Stimulated activated CD4-positive, alpha-beta T cell treated with anti-CD3 and anti-CD28 coated beads, Interleukin-4, amount 100 ng/mL, for 1 hour (primary cell): ENCODE data around the gene GLYATL1B.
"Not testable (repeated sequence)": the region's sequence is repeated elsewhere in the genome, so short reads cannot be mapped to it uniquely, and the experiment has no call there.

ENCODE experiments used
- DNase-seq: peaks from one replicate; pipeline ENCODE4 v3.0.0-alpha.2; 2020

Gene GLYATL1B, protein sequence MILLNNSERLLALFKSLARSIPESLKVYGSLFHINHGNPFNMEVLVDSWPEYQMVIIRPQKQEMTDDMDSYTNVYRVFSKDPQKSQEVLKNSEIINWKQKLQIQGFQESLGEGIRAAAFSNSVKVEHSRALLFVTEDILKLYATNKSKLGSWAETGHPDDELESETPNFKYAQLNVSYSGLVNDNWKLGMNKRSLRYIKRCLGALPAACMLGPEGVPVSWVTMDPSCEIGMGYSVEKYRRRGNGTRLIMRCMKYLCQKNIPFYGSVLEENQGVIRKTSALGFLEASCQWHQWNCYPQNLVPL

DNA sequence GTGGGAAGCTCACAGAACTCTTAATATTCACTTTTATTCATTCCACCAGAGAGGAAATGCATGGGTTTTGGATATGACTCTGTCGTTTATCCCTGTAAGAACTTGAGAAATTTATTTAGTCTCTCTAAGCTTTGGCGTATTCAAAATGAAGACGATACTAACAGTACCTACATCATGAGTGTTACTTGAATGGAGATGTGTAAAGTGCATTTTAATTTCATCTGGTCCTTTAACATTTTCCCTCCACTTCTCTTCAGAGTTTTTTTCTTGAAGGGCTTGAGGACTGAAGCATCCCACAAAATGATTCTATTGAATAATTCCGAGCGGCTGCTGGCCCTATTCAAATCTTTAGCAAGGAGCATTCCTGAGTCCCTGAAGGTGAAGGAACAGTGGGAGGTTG, at the start of gene GLYATL1B:
TSS of gene GLYATL1B (plus strand) at position 301 of the 400 bp plus-strand sequence. CDS start at position 301, 0 bp downstream.
- not testable (repeated sequence) for DNase-seq

DNA sequence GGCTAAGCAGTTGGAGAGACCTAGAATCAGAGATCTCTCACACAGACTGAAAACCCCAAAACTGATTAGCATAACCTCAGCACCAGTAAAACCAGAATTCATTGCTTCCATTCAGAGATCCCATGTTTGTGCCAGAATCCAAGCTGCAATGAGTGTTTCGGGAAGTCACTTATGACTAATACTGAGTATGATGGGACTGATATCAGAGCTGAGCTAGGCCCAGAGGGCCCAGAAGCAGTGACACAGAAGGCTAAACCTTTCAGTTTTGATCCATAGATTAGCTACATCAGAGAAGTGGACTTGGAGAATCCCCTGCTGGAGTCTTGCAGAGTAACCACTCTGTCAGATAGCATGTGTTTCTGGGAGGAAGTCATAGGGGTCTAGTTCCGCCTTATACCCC, 49.6 kb upstream of the GLYATL1B start:
- not testable (repeated sequence) for DNase-seq

DNA sequence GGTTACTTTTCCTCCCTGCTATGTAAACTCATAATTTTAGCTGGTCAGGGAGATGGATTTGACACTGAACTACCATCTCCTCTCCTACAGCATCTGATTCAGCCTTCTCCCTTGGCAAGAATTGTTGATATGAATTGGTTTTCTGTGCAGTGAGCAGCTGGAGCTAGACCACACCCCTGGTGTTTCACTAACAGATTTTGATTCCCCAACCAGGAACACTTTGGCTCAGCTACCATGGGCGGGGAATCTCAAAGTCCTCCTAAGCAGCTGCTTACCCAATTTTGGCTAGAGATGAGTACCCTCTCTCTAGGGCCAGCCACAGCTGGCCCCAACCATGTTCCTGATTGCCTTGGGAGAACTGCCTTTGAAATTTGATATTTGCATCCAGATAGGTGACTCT, 48.7 kb upstream of the GLYATL1B start:
- DNase-seq = not testable (repeated sequence)

DNA sequence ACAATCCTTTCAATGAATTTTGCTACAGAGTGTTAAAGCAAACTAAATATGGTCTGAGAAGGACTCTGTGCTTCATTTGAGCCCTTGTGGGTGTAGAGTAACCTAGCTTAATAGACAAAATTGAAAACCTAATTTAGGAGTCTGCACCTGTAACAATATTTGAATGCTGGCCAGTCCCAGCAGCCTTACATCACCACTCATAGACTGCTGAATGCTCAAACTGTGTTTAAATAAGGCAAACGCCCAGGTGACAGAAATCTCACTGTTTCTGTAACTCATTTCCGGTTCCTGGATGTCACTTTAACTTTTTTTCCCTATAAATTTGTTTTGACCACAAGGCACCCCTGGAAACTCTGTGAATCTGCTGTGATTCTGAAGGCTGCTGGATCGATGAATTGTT, 45.5 kb upstream of the GLYATL1B start:
- DNase-seq = no peak

DNA sequence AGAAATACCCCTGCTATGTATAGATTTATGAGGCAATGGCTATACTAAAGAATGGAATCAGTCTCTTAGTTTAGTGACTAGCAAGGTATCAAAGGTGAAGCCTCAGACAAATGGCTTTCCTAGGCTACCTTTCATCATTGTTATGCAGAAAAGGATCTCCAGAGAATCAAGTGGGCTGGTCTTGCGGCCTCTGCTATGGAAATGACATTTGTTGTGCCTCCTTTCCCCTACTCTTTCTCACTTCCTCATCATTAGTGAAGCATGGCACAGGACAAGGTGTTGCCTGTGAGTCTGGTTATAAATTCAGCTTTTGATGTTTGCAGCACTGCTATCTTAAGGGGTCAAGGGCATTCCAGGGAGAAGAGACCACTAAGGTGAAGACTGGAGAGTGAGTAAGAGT, 34.7 kb upstream of the GLYATL1B start:
- not testable (repeated sequence) for DNase-seq

DNA sequence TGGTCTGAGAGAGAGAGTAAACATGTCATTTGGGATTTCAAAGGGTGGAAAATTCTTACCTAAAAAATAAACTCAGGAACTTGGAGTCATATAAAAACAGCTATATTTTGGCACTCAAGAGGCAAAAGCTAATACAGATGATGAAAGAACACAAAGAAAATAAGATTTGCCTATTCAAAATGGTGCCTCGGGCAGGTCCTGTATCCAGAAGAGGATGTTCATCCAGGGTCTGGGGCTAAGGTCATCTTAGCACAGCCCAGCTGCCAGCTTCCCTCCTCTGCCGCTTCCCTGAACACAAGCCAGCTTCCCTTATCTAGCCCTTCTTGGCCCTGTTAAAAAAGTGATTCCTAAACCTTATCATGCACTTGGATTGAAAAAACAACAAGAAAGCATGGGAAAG, 33.8 kb upstream of the GLYATL1B start:
- not testable (repeated sequence) for DNase-seq

DNA sequence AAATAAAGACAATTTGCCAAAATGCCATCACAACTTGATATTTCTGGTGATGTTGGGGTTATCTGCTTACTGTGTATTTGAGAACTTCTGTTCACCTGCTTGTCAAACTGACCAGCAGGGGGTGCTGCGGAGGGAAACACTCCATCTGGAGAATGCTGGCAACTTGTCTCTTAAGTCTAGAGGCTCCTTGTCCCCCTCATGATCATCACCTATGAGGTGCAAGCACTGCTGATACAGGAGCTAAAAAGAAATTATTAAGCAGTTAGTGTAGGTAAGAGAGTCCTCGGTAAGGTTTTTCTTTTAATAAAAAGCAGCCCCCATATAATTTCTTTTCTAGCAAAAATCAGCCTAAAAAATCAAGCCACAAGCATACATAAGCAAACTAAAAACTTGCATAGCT, 32.7 kb upstream of the GLYATL1B start:
- DNase-seq = peak; percentile 83

DNA sequence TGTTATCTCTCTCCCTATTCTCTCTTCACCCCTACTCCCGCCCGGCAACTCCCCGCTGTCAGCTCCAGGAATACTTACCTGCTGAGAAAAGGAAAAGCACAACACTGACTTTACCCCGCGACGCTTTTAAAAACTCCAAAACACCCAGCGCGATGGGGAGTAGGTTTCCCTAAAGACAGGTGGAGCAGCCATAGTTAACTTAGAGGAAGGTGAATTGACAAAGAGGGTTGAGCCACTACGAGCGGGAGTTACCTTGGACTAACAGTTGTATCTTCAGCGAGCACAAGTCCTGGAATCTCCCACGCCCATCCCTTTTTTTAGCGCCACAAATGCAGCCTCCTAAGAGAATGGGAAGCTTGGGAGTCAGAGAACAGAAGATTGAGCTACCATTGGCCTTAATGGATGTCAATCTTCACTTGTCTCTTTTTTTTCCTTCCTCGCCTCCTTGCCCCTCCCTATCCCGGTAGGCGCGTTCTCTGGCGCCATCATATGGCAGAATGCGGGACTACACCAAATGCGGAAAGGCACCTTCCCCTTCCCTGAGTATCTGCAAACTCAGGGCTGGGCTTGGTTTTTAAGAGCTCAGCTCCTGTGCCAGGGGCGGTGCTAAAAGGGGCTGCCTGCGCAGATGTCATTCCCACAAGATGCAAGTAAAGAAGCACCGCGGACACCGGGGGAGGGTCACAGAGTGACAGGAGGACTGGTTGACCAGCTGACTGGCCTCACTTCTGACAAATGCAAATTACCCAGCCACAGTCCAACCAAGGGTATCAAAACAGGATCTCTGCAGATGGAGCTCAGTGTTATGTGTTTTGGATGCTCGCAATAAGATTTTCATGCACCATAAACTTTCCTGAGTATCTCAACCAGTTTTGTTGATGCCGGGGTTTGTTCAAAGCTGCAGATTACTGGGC, 27.7 kb upstream of the GLYATL1B start:
- DNase-seq = peak; percentile 80

DNA sequence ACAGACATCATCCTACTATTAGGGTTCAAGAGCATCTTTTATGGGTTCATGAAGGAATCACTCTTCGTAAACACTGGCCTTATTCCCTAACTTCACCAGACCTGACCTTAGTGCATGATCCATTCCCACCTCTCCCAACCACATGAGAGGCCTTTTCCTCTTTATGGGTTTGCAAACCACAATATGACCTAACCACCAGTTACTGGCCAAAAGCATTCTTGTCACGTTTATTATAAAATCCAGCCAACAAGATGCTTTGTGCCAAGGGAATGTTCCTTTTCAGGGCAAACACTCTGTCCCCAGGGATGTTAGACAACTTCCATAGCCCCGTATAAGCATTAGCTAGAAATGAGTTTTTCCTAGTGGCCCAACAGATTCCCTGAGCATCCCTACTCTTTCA, 26.0 kb upstream of the GLYATL1B start:
- not testable (repeated sequence) for DNase-seq

DNA sequence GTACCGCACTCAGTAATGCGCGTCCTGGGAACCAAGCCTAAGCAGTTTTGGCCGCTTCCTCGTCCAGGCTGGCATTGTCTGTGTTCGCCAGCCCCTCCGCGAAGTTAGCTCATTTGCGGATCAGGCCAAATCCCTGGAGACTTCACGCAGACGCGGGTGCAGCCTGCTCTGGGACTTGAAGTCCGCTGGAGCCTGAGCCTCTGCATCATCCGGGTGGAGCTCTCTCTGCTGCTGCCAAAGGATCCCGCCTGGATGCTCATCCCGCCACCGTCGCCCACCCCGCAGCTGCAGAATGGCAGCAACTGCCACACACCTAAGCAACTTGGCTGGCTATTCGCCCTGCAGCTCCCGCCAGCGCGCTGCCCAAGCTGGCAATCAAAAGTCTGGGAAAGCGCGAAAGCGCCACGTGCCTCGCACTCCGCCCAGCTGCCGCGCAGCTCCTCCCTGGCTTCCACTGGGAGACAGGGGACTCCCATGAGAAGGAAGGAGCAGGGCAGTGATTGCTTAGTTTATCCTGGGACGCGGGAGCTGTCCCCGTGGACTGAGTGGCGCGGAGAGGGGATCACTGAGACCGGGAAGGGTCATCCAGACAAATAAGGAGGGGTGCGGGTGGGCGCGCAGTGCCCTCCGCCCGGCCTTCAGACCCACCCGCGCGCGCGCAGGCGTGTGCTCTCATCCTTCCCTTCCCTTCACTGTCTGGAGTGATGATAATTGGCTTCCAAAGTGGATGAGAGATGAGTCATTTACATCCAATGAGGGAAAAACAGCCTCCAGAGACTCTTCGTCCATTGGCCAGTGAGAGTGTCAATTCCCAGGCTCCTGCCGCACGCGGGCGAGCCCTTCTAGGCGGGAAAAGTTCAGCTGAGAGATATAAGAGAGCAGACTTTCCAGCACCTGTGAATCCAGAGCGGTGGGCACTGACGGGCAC, 23.2 kb upstream of the GLYATL1B start:
- no peak for DNase-seq

DNA sequence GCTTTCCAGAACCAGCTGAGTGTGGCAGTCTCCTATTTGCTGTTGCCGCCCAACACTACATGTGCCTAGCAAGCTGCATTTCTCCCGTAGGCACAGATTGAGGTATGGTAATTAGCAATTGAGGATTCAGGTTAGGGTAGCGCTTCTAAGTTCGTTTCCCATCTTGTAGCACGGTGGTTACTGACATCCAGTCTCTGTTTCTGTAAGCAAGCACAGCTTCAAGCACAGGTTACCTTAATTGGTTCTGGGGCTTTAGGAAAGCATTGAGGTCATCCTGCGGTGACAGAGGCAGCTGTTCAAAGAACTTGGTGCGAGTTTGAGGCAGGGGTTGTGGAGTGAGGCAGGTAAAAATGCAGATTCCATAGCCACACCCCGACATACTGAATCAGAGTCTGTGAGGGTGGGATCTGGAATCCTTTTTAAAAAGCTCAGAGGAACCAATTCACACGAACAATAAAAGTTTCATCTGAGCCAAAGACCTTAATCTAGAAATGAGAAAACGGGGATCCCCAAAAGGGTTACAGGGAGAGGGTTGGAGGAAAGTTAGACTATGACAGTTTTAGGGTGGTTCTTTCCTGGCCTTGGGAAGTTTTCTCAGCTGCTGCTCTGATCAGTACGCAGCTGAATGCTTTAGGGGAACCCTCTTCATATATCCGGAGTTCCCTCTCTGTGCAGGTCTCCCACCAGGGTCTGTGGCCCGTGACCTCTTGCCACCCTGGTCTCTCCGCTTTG, 21.9 kb upstream of the GLYATL1B start:
- DNase-seq = not testable (repeated sequence)

DNA sequence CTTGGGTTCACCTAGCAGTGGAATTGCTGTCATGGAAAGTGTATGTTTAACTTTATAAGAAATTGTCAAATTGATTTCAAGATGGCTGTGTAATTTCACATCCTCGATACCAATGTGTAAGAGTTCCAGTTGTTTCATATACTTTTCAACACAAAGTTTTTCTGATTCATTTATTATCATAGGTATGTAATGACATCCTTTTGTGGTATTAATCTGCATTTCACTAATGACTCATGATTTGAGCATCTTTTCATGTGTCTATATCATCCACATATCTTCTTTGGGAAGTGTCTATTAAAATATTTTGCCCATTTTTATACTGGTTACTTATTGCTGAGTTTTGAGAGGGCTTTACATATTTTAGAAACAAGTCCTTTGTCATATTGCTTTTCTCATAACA, 17.0 kb upstream of the GLYATL1B start:
- DNase-seq = no peak

DNA sequence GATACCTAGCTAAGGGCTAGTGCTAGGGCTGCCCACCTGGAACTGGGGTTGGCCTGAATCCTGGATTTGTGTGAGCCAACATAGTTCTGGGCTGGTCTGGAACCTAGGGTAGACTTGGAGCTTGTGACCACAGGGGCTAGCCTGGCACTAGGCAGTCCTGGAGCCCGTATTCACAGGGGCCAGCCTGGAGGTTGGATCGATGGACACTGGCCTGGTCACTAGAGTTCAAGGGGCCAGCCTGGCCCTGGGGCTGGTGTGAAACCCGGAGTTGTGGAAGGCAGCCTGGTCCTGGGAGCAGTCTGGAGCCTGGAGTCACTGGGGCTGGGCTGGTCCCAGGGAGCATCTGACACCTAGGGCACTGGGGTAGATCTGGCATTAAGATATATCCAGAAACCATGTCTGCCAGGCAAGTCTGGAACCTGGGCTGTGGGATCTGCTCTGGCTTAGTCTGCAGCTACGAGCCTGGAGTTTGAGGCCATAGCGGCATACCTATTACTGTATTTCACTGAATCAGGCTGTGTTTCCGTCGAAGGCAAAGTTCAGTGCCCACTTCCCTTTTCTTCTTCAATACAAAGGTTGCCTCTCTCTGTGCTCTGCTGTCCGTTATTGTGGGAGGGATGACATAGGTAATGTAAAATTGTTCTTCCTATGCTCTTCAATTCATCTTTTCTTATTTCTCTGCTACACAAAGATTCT, 9.1 kb upstream of the GLYATL1B start:
- no peak for DNase-seq

DNA sequence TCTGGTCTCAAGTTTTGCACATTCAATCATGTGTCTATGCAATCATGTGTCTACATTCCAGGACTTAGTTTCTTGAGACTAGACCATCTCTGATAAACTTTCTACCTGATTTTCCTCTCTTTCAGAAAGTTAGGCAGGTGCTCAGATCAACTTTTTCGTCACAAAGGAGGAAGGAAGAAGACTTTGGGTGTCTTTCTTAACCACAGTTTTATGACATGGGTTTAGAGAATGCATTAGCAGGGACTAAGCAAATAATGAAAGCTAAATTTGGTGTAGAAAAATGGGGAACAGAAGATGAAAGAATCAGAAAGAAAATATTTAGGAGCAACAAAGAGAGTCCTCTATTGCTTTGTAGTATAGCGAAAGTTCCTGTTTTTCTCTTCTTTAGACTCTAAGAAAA, 7.7 kb upstream of the GLYATL1B start:
- no peak for DNase-seq

DNA sequence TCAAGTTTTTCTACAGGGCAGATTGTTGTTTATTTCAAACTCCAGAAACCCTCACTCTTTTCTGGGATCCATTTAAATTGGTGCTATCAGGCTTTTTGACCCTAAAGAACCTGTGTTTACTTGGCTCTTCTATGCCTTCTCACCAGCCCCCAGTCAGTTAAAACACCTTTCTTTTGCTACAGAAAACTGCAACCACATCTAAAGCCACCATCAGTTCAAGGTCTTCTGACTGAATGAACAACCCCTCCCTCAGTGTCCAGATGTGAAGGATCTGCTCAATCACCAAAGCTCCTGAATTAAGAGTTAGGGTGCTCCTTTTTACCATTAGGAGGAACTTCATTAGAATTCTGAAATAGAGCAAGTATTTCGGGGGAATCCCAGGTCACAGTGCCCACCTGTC, 7.0 kb upstream of the GLYATL1B start:
- DNase-seq = no peak

DNA sequence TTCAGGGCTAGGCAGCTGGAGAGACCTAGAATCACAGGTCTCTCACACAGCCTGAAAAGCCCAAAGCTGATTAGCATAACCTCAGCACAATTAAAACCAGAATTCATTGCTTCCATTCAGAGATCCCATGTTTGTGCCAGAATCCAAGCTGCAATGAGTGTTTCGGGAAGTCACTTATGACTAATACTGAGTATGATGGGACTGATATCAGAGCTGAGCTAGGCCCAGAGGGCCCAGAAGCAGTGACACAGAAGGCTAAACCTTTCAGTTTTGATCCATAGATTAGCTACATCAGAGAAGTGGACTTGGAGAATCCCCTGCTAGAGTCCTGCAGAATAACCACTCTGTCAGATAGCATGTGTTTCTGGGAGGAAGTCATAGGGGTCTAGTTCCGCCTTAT, 5.7 kb upstream of the GLYATL1B start:
- not testable (repeated sequence) for DNase-seq

DNA sequence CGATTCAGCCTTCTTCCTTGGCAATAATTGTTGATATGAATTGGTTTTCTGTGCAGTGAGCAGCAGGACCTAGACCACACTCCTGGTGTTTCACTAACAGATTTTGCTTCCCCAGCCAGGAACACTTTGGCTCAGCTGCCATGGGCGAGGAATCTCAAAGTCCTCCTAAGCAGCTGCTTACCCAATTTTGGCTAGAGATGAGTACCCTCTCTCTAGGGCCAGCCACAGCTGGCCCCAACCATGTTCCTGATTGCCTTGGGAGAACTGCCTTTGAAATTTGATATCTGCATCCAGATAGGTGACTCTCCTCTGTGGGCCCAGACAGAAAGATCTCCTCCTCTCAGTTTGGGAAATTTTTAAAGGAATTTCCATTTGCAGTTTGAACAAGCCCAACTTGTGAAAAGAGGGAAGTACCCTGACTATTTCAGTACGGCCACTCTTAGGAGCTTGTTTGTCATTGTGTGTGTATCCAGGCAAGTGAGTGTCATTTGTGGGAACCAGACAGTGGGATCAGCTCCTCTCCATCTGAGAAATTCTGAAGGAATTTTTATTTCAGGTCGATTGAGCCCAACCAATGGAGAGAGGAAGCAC, 4.6 kb upstream of the GLYATL1B start:
- DNase-seq = not testable (repeated sequence)

DNA sequence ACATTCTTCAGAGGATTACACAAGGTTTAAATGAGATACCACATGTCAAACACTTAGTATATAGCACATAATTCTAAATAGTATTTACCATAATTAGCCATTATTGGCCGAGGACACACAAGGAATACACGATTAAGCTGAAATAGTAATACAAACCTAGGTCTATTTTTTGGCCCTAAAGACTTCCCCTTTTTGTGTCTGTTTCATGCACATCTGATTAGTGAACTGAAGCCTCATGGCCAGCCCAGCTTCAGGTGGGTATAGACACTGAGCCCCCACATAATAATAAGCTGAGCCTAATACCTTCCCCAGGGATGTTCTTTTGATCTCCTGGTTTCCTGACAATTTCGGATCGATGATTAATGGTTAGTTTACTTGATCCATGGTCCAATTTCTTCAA, 2.1 kb downstream of the GLYATL1B start:
- no peak for DNase-seq

DNA sequence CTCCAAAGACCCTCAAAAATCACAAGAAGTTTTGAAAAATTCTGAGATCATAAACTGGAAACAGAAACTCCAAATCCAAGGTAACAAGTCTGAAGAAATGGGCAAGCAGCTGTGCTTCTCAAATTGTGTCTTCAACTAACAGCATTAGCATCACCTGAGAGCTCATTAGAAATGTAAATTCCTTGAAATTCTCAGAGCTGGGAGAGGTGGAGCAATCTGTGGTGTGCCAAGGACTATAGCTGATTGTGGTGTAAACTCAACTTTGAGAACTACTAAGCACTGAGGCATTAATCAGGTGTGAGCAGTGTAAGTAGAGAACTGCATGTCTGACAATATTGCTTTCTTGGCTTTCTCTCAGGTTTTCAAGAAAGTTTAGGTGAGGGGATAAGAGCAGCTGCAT, 7.5 kb downstream of the GLYATL1B start:
- DNase-seq = not testable (repeated sequence)

DNA sequence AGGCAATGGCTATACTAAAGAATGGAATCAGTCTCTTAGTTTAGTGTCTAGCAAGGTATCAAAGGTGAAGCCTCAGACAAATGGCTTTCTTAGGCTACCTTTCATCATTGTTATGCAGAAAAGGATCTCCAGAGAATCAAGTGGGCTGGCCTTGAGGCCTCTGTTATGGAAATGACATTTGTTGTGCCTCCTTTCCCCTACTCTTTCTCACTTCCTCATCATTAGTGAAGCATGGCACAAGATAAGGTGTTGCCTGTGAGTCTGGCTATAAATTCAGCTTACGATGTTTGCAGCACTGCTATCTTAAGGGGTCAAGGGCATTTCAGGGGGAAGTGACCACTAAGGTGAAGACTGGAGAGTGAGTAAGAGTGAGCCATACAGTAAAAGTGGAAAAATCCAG, 9.1 kb downstream of the GLYATL1B start:
- not testable (repeated sequence) for DNase-seq

DNA sequence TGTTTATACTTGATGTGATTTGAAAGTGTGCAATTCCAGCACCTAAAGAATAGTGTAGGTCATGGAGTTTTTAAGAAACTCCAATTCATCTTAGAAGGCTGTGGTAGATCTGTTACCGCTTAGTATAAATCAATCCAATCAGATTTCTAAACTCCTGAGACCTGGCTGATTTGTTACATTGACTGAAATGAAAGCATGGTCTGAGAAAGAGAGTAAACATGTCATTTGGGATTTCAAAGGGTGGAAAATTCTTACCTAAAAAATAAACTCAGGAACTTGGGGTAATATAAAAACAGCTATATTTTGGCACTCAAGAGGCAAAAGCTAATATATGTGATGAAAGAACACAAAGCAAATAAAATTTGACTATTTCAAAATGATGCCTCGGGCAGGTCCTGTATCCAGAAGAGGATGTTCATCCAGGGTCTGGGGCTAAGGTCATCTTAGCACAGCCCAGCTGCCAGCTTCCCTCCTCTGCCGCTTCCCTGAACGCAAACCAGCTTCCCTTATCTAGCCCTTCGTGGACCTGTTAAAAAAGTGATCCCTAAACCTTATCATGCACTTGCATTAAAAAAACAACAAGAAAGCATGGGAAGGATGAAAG, 10.0 kb downstream of the GLYATL1B start:
- DNase-seq = not testable (repeated sequence)
